Measurements from ENCODE around the gene DYNLT2B. TPM values are rescaled to one million over a fixed set of nuclear protein-coding genes. Genes with fewer than 3 reads are reported as not detected.
"Not testable (repeated sequence)": the region's sequence is repeated elsewhere in the genome, so short reads cannot be mapped to it uniquely, and the experiment has no call there.

DYNLT2B gene
- total and polyA plus RNA-seq, 2 donors (not counting 3 experiments of a cell fraction or from before 2014, with no cell fraction given) = 9.2 to 13.9 TPM

DNA sequence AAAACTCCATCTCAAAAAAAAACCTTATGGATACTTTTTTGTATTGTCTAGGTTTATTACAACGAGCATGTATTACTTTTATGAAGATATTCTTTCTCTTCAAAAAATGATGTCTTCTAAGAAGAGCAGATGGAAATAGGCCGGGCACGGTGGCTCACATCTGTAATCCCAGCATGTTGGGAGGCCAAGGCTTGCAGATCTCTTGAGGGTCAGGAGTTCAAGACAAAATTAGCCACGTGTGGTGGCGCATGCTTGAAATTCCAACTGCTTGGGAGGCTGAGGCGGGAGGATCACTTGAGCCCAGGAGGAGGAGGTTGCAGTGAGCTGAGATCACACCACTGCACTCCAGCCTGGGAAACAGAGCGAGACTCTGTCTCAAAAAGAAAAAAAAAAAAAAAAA, 4.0 kb downstream of the DYNLT2B start:
- H4K20me1 ChIP-seq (replicated peaks; ENCODE audit: control insufficient read depth, extremely low read depth, insufficient read depth, low read length); H3K9ac ChIP-seq (replicated peaks; ENCODE audit: extremely low read depth, insufficient read depth, low read length); H3K36me3 ChIP-seq (ENCODE audit: control insufficient read depth in 2 of 2, extremely low read depth in 1 of 2, insufficient read depth in 2 of 2, low read length in 2 of 2); H3K27me3 ChIP-seq (ENCODE audit: control insufficient read depth in 2 of 2, insufficient read depth in 2 of 2, low read length in 2 of 2); BruUV-seq (replicated peaks); DNase-seq (ENCODE audit: low read depth, low spot score); H3K4me3 ChIP-seq (replicated peaks in 1 of 3; ENCODE audit: insufficient read depth in 1 of 3, low read depth in 1 of 3, low read length in 3 of 3); H3K79me2 ChIP-seq (ENCODE audit: control insufficient read depth, insufficient read depth, low read length); H3K4me2 ChIP-seq (ENCODE audit: insufficient read depth, low read length); dilution Hi-C loops (cut with MboI; ENCODE audit: extremely low pct_ligation_motif_present, low sequenced_read_pairs); H3K27ac ChIP-seq (ENCODE audit: insufficient read depth, low read depth, low read length); H2AFZ ChIP-seq (ENCODE audit: low read depth, low read length); intact Hi-C loops (cut with micrococcal nuclease); H3K4me1 ChIP-seq (ENCODE audit: control insufficient read depth, extremely low read depth, insufficient read depth, low read length); FAIRE-seq; H3K9me1 ChIP-seq (replicated peaks; ENCODE audit: control insufficient read depth, extremely low read depth, insufficient read depth, low read length); H3K9me3 ChIP-seq (replicated peaks; ENCODE audit: control insufficient read depth, insufficient read depth, low read length): not testable (repeated sequence)
- CTCF ChIA-PET = interaction anchor here (1.0 kb wide), 1 partner anchor 60 kb away, joined by 3 read pairs; no protein-coding TSS in a partner anchor
- POLR2A ChIA-PET = interaction anchor here (0.6 kb wide), 1 partner anchor 38 kb away, joined by 6 read pairs; no protein-coding TSS in a partner anchor

DNA sequence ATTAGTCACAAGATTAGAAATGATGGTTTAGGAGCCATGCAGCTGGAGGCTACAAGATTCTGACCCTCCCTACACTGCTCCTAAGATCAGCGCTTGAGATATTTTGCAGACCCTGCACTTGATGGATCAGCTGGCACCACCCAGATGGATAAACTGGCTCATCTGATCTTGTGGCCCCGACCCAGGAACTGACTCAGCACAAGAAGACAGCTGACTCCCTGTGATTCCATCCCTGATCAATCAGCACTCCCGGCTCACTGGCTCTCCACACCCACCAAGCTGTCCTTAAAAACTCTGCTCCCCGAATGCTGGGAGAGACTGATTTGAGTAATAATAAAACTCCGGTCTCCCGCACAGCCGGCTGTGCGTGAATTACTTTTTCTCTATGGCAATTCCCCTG, 15.1 kb downstream of the DYNLT2B start:
- DNase-seq (ENCODE audit: low read depth, low spot score); H3K9me3 ChIP-seq (replicated peaks; ENCODE audit: control insufficient read depth, insufficient read depth, low read length); H3K4me1 ChIP-seq (ENCODE audit: control insufficient read depth, extremely low read depth, insufficient read depth, low read length); H2AFZ ChIP-seq (ENCODE audit: low read depth, low read length); CTCF ChIA-PET; H3K27ac ChIP-seq (ENCODE audit: insufficient read depth, low read depth, low read length); dilution Hi-C loops (cut with MboI; ENCODE audit: extremely low pct_ligation_motif_present, low sequenced_read_pairs); H4K20me1 ChIP-seq (replicated peaks; ENCODE audit: control insufficient read depth, extremely low read depth, insufficient read depth, low read length); H3K4me3 ChIP-seq (replicated peaks in 1 of 3; ENCODE audit: insufficient read depth in 1 of 3, low read depth in 1 of 3, low read length in 3 of 3); H3K9me1 ChIP-seq (replicated peaks; ENCODE audit: control insufficient read depth, extremely low read depth, insufficient read depth, low read length); H3K79me2 ChIP-seq (ENCODE audit: control insufficient read depth, insufficient read depth, low read length); H3K4me2 ChIP-seq (ENCODE audit: insufficient read depth, low read length); intact Hi-C loops (cut with micrococcal nuclease); FAIRE-seq; BruUV-seq (replicated peaks); H3K36me3 ChIP-seq (ENCODE audit: control insufficient read depth in 2 of 2, extremely low read depth in 1 of 2, insufficient read depth in 2 of 2, low read length in 2 of 2); H3K27me3 ChIP-seq (ENCODE audit: control insufficient read depth in 2 of 2, insufficient read depth in 2 of 2, low read length in 2 of 2); POLR2A ChIA-PET; H3K9ac ChIP-seq (replicated peaks; ENCODE audit: extremely low read depth, insufficient read depth, low read length): not testable (repeated sequence)

DNA sequence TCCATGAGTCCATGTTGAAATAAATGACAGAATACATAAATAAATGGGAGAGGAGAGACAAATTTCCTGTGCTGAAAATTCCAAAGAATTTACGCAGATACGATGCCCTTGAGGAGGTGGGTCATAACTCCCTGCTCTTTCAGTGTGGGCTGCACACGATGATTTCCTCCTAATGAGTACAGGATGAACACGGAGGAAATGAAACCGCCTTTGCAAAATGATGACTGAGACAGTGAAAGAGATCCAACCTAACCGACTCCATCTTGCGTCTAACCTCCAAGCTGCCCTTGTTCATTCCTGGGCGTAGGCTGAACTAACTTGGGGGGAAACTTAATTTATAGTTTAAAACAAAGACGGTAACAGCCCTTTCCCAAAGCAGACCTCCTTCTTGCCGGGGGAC, 15.5 kb downstream of the DYNLT2B start:
- CTCF ChIA-PET; H3K36me3 ChIP-seq (ENCODE audit: control insufficient read depth in 2 of 2, extremely low read depth in 1 of 2, insufficient read depth in 2 of 2, low read length in 2 of 2); dilution Hi-C loops (cut with MboI; ENCODE audit: extremely low pct_ligation_motif_present, low sequenced_read_pairs); H3K4me2 ChIP-seq (ENCODE audit: insufficient read depth, low read length); H2AFZ ChIP-seq (ENCODE audit: low read depth, low read length); FAIRE-seq; H3K4me3 ChIP-seq (replicated peaks in 1 of 3; ENCODE audit: insufficient read depth in 1 of 3, low read depth in 1 of 3, low read length in 3 of 3); POLR2A ChIA-PET; H3K27ac ChIP-seq (ENCODE audit: insufficient read depth, low read depth, low read length); H3K27me3 ChIP-seq (ENCODE audit: control insufficient read depth in 2 of 2, insufficient read depth in 2 of 2, low read length in 2 of 2); BruUV-seq (replicated peaks); H3K79me2 ChIP-seq (ENCODE audit: control insufficient read depth, insufficient read depth, low read length); H3K9me1 ChIP-seq (replicated peaks; ENCODE audit: control insufficient read depth, extremely low read depth, insufficient read depth, low read length); H3K4me1 ChIP-seq (ENCODE audit: control insufficient read depth, extremely low read depth, insufficient read depth, low read length); H4K20me1 ChIP-seq (replicated peaks; ENCODE audit: control insufficient read depth, extremely low read depth, insufficient read depth, low read length); H3K9me3 ChIP-seq (replicated peaks; ENCODE audit: control insufficient read depth, insufficient read depth, low read length); DNase-seq (ENCODE audit: low read depth, low spot score); H3K9ac ChIP-seq (replicated peaks; ENCODE audit: extremely low read depth, insufficient read depth, low read length); intact Hi-C loops (cut with micrococcal nuclease): not testable (repeated sequence)
